Activated CD8-positive, alpha-beta memory T cell treated with anti-CD3 and anti-CD28 coated beads for 1 hour (primary cell): Measurements from ENCODE around the gene ANKLE2.
"Not testable (repeated sequence)": the region's sequence is repeated elsewhere in the genome, so short reads cannot be mapped to it uniquely, and the experiment has no call there.

Experiments used
- DNase-seq, 2 donors: peaks; one replicate each; pipeline ENCODE4 v3.0.0-alpha.2; 2020; ENCODE audit warnings: low read depth in 1 of 2; ENCODE audit errors: extremely low read depth in 1 of 2

The ANKLE2 gene

GRCh38 chr12:132694888-132695287 is 66.7 kb downstream of the ANKLE2 start:
- not testable (repeated sequence) for DNase-seq

GRCh38 chr12:132692030-132692429 is 69.6 kb downstream of the ANKLE2 start:
- not testable (repeated sequence) for DNase-seq

GRCh38 chr12:132690112-132690511 is 71.5 kb downstream of the ANKLE2 start:
- DNase-seq, result no peak

- DNase-seq, result no peak
Observed at GRCh38 chr12:132689227-132689626, 72.4 kb downstream of the ANKLE2 start.

GRCh38 chr12:132687211-132688164 is 74.1 kb downstream of the ANKLE2 start, which contains the start of the genes POLE and PXMP2:
Gene POLE (minus strand): TSS chr12:132687342. CDS start chr12:132687315, 27 bp downstream.
Gene PXMP2 (plus strand): TSS chr12:132687587. CDS start chr12:132687671, 84 bp downstream.
- DNase-seq, result peak; percentile 75 to 93

GRCh38 chr12:132686825-132687210 is 74.8 kb downstream of the ANKLE2 start:
- DNase-seq, result no peak

GRCh38 chr12:132685400-132685799 is 76.2 kb downstream of the ANKLE2 start:
- DNase-seq, result no peak

GRCh38 chr12:132677492-132677891 is 84.1 kb downstream of the ANKLE2 start:
- no peak for DNase-seq

GRCh38 chr12:132675757-132676432 is 85.7 kb downstream of the ANKLE2 start:
- no peak for DNase-seq
